K562 (cell line): ENCODE results near the gene CAPZA1. TPM values are rescaled to one million over a fixed set of nuclear protein-coding genes. Genes with fewer than 3 reads are reported as not detected.
A peak's percentile ranks its signal among the peaks of the same experiment; 100 is the strongest.

ENCODE experiments used
- ATAC-seq: fragments of 200-7000 bp; cut with Tn5 transposase; 3 replicates; pipeline ENCODE4 v1.9.1; 2020; ENCODE audit warnings: moderate library complexity
- BruUV-seq: library from RNA; stranded (reverse); fragments of 400-500 nt; replicated peaks from 2 replicates; lab custom pipeline; 2021; lab: Mats Ljungman, UMichigan
- CTCF ChIA-PET: fragments of 300-600 bp; formaldehyde crosslinking; extraction: SDS; loops from one replicate; lab custom pipeline; 2021; ENCODE audit warnings: low intra/inter-chr PET ratio; lab: Yijun Ruan, JAX
- POLR2A ChIA-PET: fragments of 300-600, 350-650 bp; sonication (Branson Sonifier 250); formaldehyde crosslinking; extraction: SDS; loops from one replicate; lab custom pipeline; 2021; ENCODE audit warnings: antibody characterized with exemption, inconsistent platforms; lab: Yijun Ruan, JAX
- DNase-seq, 4 experiments: peaks; one replicate each; pipeline versions ENCODE4 v3.0.0 to v3.0.0-alpha.2; 2011 to 2018; ENCODE audit warnings: low spot score in 3 of 4, mixed read lengths in 3 of 4; ENCODE audit errors: extremely low read depth in 1 of 4
- FAIRE-seq: peaks from 2 replicates; lab custom pipeline; 2011; peaks lifted over from hg19 to GRCh38; lab: Jason Lieb, UNC
- H2AFZ ChIP-seq: 2 replicates; pipeline ENCODE4 v1.6.0; 2011; ENCODE audit warnings: low read depth, low read length, control low read depth, inconsistent platforms
- H3K27ac ChIP-seq: fragments of 200-600 bp; 3 replicates; pipeline ENCODE4 v1.8.0; 2011; ENCODE audit warnings: low read depth, mild to moderate bottlenecking, control low read depth, inconsistent platforms, low read length, moderate library complexity, mixed read lengths; ENCODE audit errors: extremely low read depth
- H3K27me3 ChIP-seq, 2 experiments: fragments of 300-600 bp in 1 of 2; 2 replicates in 1 of 2; 3 replicates in 1 of 2; pipeline versions ENCODE4 v1.6.0 to v1.8.0; 2011; ENCODE audit warnings: inconsistent platforms in 2 of 2, low read length in 2 of 2, mild to moderate bottlenecking in 1 of 2, mixed read lengths in 1 of 2, moderate library complexity in 1 of 2; ENCODE audit not compliant: control insufficient read depth in 2 of 2, insufficient read depth in 2 of 2
- H3K36me3 ChIP-seq: fragments of 300-600 bp; 3 replicates; pipeline ENCODE4 v1.8.0; 2011; ENCODE audit warnings: mild to moderate bottlenecking, low read length, inconsistent platforms; ENCODE audit not compliant: control insufficient read depth, insufficient read depth
- H3K4me1 ChIP-seq, 2 experiments: fragments of 200-600 bp in 1 of 2; replicated peaks in 1 of 2; 2 replicates in 1 of 2; 3 replicates in 1 of 2; pipeline versions ENCODE4 v1.5.1 to v1.8.0; 2011; ENCODE audit warnings: inconsistent platforms in 2 of 2, low read length in 2 of 2, mild to moderate bottlenecking in 1 of 2, mixed read lengths in 1 of 2, moderate library complexity in 1 of 2; ENCODE audit not compliant: control insufficient read depth in 2 of 2, insufficient read depth in 2 of 2
- H3K4me2 ChIP-seq: 2 replicates; pipeline ENCODE4 v1.6.1; 2011; ENCODE audit warnings: low read length, control low read depth, inconsistent platforms, mixed read lengths; ENCODE audit not compliant: insufficient read depth
- H3K4me3 ChIP-seq: fragments of 200-600 bp; sonication (generic), shearing (Covaris generic); 2 replicates; pipeline ENCODE4 v1.5.1; 2016; ENCODE audit warnings: control low read depth, inconsistent platforms
- H3K79me2 ChIP-seq: fragments of 200-600 bp; 3 replicates; pipeline ENCODE4 v1.8.0; 2011; ENCODE audit warnings: low read length, inconsistent platforms; ENCODE audit not compliant: control insufficient read depth, insufficient read depth
- H3K9ac ChIP-seq, 2 experiments: 2 replicates each; pipeline versions ENCODE4 v1.6.0 to v1.6.1; 2011; ENCODE audit warnings: low read depth in 2 of 2, low read length in 2 of 2, control low read depth in 1 of 2, inconsistent platforms in 1 of 2, mild to moderate bottlenecking in 1 of 2, mixed read lengths in 1 of 2; ENCODE audit not compliant: insufficient read depth in 1 of 2
- H3K9me1 ChIP-seq: one replicate; pipeline ENCODE4 v1.6.0; 2011; ENCODE audit warnings: inconsistent platforms, mild to moderate bottlenecking, low read length, moderate library complexity; ENCODE audit not compliant: control insufficient read depth, insufficient read depth
- H3K9me3 ChIP-seq: replicated peaks from 2 replicates; pipeline ENCODE4 v1.5.1; 2011; ENCODE audit warnings: low read depth, low read length, inconsistent platforms; ENCODE audit not compliant: control insufficient read depth, insufficient read depth
- H4K20me1 ChIP-seq: replicated peaks from 2 replicates; pipeline ENCODE4 v1.6.1; 2011; ENCODE audit warnings: low read length, inconsistent platforms, mixed read lengths; ENCODE audit not compliant: control insufficient read depth, insufficient read depth
- CEBPG ChIP-seq, 3 experiments: fragments of 200-800 bp in 1 of 3; sonication (Bioruptor generic) in 1 of 3; sonication (generic) in 1 of 3; formaldehyde crosslinking in 1 of 3; IDR thresholded peaks in 2 of 3; conservative IDR thresholded peaks in 1 of 3; 2 replicates each; pipeline versions ENCODE4 v1.6.1 to v1.8.0; 2016 to 2022; ENCODE audit warnings: missing compliant biosample characterization in 2 of 3, missing genetic modification characterization in 2 of 3, mild to moderate bottlenecking in 1 of 3, missing genetic modification reagents in 1 of 3
- HDAC6 ChIP-seq: IDR thresholded peaks from 2 replicates; pipeline ENCODE4 v1.6.1; 2012; ENCODE audit warnings: low read depth, mild to moderate bottlenecking, control low read depth, inconsistent platforms, low read length, moderate library complexity
- NR2C2 ChIP-seq, 2 experiments: fragments of 200-800 bp in 1 of 2; sonication (Bioruptor generic) in 1 of 2; sonication (generic) in 1 of 2; formaldehyde crosslinking in 1 of 2; IDR thresholded peaks; 2 replicates each; pipeline versions ENCODE4 v1.6.1 to v1.8.0; 2016 to 2022; ENCODE audit warnings: mild to moderate bottlenecking in 1 of 2, missing compliant biosample characterization in 1 of 2, missing genetic modification characterization in 1 of 2, missing genetic modification reagents in 1 of 2
- OTX1 ChIP-seq: fragments of 450-650 bp; formaldehyde crosslinking; IDR thresholded peaks from 2 replicates; pipeline ENCODE4 v1.4.0; 2022; ENCODE audit warnings: mild to moderate bottlenecking
- SMARCA4 ChIP-seq: fragments of 450-650 bp; IDR thresholded peaks from 2 replicates; pipeline ENCODE4 v1.6.1; 2016
- TAF1 ChIP-seq: IDR thresholded peaks from 2 replicates; pipeline ENCODE4 v1.6.1; 2011; ENCODE audit warnings: mild to moderate bottlenecking, low read length, moderate library complexity; ENCODE audit not compliant: insufficient read depth, control insufficient read depth, severe bottlenecking; ENCODE audit errors: extremely low read depth
- TCF3 ChIP-seq: sonication (generic); formaldehyde crosslinking; IDR thresholded peaks from 2 replicates; pipeline ENCODE4 v1.4.0; 2020; ENCODE audit warnings: mild to moderate bottlenecking, missing genetic modification reagents
- TEAD2 ChIP-seq: fragments of 450-650 bp; IDR thresholded peaks from 2 replicates; pipeline ENCODE4 v1.6.1; 2016; ENCODE audit warnings: missing genetic modification characterization, control low read depth, missing compliant biosample characterization
- ZNF133 ChIP-seq: fragments of 250-450 bp; sonication (Bioruptor Pico); IDR thresholded peaks from 2 replicates; pipeline ENCODE4 v1.4.0; 2020; ENCODE audit warnings: mild to moderate bottlenecking
- ZNF41 ChIP-seq: fragments of 250-450 bp; sonication (Bioruptor Pico); conservative IDR thresholded peaks from 2 replicates; pipeline ENCODE4 v1.4.0; 2020; ENCODE audit warnings: mild to moderate bottlenecking
- WGBS: fragments of 100-300 bp; shearing (Covaris generic); methylation state at CpG from one replicate; pipeline ENCODE4 v1.1.6; 2016; ENCODE audit warnings: low coverage, mixed read lengths; ENCODE audit not compliant: insufficient coverage; ENCODE audit errors: missing lambda C conversion rate; 5-methylcytosine and 5-hydroxymethylcytosine counted together
- in situ Hi-C: fragments of 300-500 bp; cut with MboI; formaldehyde crosslinking; loops from 4 replicates; pipeline ENCODE4 v1.15.0; 2018; ENCODE audit warnings: inconsistent platforms, mixed read lengths
- intact Hi-C: fragments of 100-400 bp; cut with micrococcal nuclease; formaldehyde crosslinking; loops from 2 replicates; pipeline ENCODE4 v1.14.2; 2022
- polyA plus RNA-seq, 8 experiments: library from polyadenylated mRNA; depleted of rRNA in 4 of 8; stranded (reverse) in 5 of 8; unstranded in 3 of 8; fragments of >200 nt; fragmentation: Nextera tagmentation in 2 of 8; fragmentation: Illumina TruSeq in 1 of 8; extraction: Ambion mirVana in 2 of 8; extraction: Trizol in 1 of 8; gene quantifications; 2 replicates each; pipeline versions ENCODE4 v1.2.1 to v1.2.3, GENCODE V29; 2011 to 2014; ENCODE audit warnings: inconsistent platforms in 1 of 8, missing spikeins in 1 of 8
- total RNA-seq, 7 experiments: library from RNA; depleted of rRNA in 6 of 7; stranded (reverse); fragments of >200 nt in 6 of 7; fragmentation: Illumina TruSeq in 2 of 7; extraction: Trizol in 2 of 7; gene quantifications; 2 replicates each; pipeline versions ENCODE4 v1.2.1 to v1.2.3, GENCODE V29; 2011 to 2021; ENCODE audit warnings: low replicate concordance in 1 of 7
- TF ChIP-seq, protein P1 (sequence below): IDR thresholded peaks from 2 replicates; pipeline ENCODE4 v1.6.1; 2011; ENCODE audit not compliant: insufficient read length; ENCODE audit errors: extremely low read depth
- TF ChIP-seq, protein P2 (sequence below): fragments of 450-650 bp; IDR thresholded peaks from 2 replicates; pipeline ENCODE4 v1.6.1; 2016; ENCODE audit warnings: low read depth

CAPZA1 gene
- total and polyA plus RNA-seq, 9 of the 15 experiments (the other 6 are each of a cell fraction or from before 2014, with no cell fraction given): 237 to 1,020 (median 306) TPM

DNA sequence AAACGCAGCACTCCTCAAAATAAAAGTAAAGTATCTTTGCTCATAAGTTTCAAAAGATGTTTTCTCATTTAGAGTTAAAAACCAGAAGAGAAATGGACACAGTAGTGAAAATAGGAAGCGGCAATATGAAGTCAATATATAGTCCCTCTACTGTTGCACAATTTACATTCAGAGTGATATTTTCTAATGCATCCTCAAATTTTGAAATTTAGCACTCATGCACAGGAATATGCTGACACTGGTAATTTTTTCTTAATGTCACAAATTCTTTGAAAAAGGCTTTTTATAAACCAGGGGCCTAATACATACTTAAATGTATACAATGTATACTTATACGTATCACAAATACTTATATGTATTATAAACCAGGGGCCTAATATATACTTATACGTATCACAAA lies 20.2 kb upstream of the CAPZA1 start (continued):
- no peak for TF ChIP-seq HDAC6

DNA sequence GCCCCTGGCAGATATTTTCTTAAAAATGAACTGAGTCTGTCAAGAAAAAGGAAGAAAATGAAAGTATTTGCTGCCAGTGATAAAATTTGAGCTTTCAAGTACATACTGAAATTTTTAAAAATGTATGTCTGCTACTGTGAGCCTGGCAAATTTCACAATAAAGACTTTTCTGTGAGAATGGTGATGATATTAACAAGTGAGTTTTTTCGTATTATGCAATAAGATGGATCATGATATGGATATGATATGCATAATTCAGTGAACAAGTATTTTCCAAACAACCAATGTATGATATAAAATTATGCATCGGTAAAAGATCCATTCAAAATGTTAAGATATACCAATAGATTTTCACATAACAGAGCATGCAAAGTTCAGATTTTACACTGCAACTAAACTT lies 16.6 kb upstream of the CAPZA1 start:
- intact Hi-C loops: no loop called here
- TF ChIP-seq, protein P1, sequence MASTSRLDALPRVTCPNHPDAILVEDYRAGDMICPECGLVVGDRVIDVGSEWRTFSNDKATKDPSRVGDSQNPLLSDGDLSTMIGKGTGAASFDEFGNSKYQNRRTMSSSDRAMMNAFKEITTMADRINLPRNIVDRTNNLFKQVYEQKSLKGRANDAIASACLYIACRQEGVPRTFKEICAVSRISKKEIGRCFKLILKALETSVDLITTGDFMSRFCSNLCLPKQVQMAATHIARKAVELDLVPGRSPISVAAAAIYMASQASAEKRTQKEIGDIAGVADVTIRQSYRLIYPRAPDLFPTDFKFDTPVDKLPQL: no peak
- TF ChIP-seq TEAD2 (tag): no peak
- TF ChIP-seq ZNF41 (CRISPR knock-in tag): no peak
- no peak for TF ChIP-seq SMARCA4
- TF ChIP-seq, protein P2, sequence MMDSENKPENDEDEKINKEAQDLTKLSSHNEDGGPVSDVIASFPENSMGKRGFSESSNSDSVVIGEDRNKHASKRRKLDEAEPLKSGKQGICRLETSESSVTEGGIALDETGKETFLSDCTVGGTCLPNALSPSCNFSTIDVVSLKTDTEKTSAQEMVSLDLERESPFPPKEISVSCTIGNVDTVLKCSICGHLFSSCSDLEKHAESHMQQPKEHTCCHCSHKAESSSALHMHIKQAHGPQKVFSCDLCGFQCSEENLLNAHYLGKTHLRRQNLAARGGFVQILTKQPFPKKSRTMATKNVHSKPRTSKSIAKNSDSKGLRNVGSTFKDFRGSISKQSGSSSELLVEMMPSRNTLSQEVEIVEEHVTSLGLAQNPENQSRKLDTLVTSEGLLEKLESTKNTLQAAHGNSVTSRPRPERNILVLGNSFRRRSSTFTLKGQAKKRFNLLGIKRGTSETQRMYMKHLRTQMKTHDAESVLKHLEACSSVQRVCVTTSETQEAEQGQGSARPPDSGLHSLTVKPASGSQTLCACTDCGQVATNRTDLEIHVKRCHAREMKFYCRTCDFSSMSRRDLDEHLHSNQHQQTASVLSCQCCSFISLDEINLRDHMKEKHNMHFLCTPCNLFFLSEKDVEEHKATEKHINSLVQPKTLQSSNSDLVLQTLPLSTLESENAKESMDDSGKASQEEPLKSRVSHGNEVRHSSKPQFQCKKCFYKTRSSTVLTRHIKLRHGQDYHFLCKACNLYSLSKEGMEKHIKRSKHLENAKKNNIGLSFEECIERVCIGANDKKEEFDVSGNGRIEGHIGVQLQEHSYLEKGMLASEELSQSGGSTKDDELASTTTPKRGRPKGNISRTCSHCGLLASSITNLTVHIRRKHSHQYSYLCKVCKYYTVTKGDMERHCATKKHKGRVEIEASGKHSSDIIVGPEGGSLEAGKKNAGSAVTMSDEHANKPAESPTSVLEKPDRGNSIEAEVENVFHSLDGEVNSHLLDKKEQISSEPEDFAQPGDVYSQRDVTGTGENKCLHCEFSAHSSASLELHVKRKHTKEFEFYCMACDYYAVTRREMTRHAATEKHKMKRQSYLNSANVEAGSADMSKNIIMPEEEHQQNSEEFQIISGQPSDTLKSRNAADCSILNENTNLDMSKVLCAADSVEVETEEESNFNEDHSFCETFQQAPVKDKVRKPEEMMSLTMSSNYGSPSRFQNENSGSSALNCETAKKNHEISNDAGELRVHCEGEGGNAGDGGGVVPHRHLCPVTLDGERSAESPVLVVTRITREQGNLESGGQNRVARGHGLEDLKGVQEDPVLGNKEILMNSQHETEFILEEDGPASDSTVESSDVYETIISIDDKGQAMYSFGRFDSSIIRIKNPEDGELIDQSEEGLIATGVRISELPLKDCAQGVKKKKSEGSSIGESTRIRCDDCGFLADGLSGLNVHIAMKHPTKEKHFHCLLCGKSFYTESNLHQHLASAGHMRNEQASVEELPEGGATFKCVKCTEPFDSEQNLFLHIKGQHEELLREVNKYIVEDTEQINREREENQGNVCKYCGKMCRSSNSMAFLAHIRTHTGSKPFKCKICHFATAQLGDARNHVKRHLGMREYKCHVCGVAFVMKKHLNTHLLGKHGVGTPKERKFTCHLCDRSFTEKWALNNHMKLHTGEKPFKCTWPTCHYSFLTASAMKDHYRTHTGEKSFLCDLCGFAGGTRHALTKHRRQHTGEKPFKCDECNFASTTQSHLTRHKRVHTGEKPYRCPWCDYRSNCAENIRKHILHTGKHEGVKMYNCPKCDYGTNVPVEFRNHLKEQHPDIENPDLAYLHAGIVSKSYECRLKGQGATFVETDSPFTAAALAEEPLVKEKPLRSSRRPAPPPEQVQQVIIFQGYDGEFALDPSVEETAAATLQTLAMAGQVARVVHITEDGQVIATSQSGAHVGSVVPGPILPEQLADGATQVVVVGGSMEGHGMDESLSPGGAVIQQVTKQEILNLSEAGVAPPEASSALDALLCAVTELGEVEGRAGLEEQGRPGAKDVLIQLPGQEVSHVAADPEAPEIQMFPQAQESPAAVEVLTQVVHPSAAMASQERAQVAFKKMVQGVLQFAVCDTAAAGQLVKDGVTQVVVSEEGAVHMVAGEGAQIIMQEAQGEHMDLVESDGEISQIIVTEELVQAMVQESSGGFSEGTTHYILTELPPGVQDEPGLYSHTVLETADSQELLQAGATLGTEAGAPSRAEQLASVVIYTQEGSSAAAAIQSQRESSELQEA: no peak
- TF ChIP-seq TAF1: no peak
- no peak for TF ChIP-seq NR2C2 (CRISPR knock-in tag; IDR thresholded peaks at IDR 0.05)
- no peak for TF ChIP-seq NR2C2 (tag; IDR thresholded peaks at IDR 0.05)
- no peak for TF ChIP-seq ZNF133
- no peak for TF ChIP-seq OTX1
- no peak for TF ChIP-seq CEBPG (CRISPR knock-in tag; IDR thresholded peaks at IDR 0.05)
- TF ChIP-seq CEBPG (tag; conservative IDR thresholded peaks at IDR 0.05 in 1 of 2, IDR thresholded peaks at IDR 0.05 in 1 of 2): peak; percentile 44 to 74; a peak in 3 of 4 replicates
- no peak for TF ChIP-seq TCF3 (CRISPR knock-in tag)

More for the DNA sequence above, 16.6 kb upstream of the CAPZA1 start:
- ATAC-seq (no peak), FAIRE-seq (no peak), DNase-seq (no peak)
- 76% methylated on average over 2 of the region's 2 CpGs for WGBS
- no peaks in the 10 kb centered on the region for H3K4me1 ChIP-seq
- in situ Hi-C loops: no loop called here
- ChIA-PET CTCF (no interaction called here), POLR2A (interaction anchor here (0.6 to 1.4 kb wide), 4 partner anchors 9 to 210 kb away, joined by 3 to 5 read pairs (median 3); no protein-coding TSS in a partner anchor)
- no peaks in the 10 kb centered on the region for H3K9me1 ChIP-seq
- no peak overlapping the region for H3K9ac ChIP-seq
- no peaks in the 10 kb centered on the region for H3K27me3 ChIP-seq
- H3K27ac ChIP-seq: no peak overlapping the region
- no TSS peak for BruUV-seq
- H3K9me3 ChIP-seq: no peaks in the 10 kb centered on the region
- H3K4me2 ChIP-seq: no peak overlapping the region
- no peak overlapping the region for H3K4me3 ChIP-seq
- no peaks in the 10 kb centered on the region for H3K79me2 ChIP-seq
- H4K20me1 ChIP-seq: no peaks in the 10 kb centered on the region
- H3K36me3 ChIP-seq: peaks cover 22% of the 10 kb centered on the region
- no peak overlapping the region for H2AFZ ChIP-seq
